Measurements from ENCODE around the gene NBPF1. TPM values are rescaled to one million over a fixed set of nuclear protein-coding genes. Genes with fewer than 3 reads are reported as not detected.
"Not testable (repeated sequence)": the region's sequence is repeated elsewhere in the genome, so short reads cannot be mapped to it uniquely, and the experiment has no call there.

The NBPF1 gene
- total and polyA plus RNA-seq, 10 donors, result 1.3 to 60.7 (median 30.2) TPM

DNA sequence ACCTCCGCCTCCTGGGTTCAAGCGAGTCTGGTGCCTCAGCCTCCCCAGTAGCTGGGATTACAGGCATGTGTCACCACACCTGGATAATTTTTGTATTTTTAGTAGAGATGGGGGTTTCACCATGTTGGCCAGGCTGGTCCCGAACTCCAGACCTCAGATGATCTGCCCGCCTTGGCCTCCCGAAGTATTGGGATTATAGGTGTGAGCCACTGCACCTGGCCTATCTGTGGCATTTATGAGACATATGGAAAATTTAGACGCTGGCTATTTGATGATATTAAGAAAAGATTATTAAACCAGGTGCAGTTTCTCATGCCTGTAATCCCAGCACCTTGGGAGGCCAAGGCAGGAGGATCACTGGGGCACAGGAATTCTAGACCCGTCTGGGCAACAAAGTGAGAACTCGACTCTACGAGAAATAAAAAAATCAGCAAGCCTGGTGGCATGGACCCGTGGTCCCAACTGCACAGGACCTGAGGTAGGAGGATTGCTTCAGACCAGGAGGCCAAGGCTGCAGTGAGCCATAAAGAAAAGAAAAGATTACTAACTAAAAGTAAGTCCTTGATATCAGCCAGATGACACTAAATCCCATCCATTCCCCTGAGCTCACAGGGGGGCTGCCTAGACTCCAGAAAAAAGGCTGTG, 23.3 kb upstream of the NBPF1 start:
- H3K4me1 ChIP-seq, result peaks cover under 1 to 25% (median 14%) of the 10 kb centered on the region in 6 donors
- intact Hi-C loops (cut with DNase I; ENCODE audit: low total_unique reads); H3K27ac ChIP-seq; H3K4me3 ChIP-seq; H3K27me3 ChIP-seq (replicated peaks in 1 of 7); H3K9me3 ChIP-seq: not testable (repeated sequence)
- peaks cover 5 to 75% (median 33%) of the 10 kb centered on the region in 6 donors for H3K36me3 ChIP-seq
- 85 to 93% (median 90%) methylated on average over 10 of the region's 10 CpGs for WGBS, 5 donors
- DNase-seq, result peak; percentile 66

DNA sequence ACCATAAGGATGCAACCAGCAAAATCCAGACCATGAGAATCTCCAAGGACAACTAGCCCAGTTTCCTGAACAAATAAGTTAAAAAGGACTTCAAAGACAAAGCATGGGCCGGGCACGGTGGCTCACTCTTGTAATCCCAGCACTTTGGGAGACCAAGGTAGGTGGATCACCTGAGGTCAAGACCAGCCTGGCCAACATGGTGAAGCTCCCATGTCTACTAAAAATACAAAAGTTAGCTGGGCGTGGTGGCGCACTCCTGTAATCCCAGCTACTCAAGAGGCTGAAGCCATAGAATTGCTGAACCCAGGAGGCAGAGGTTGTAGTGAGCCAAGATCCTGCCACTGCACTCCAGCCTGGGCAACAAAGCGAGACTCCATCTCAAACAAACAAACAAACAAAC, 22.6 kb upstream of the NBPF1 start:
- peak; percentile 73 for DNase-seq
- H3K27me3 ChIP-seq (replicated peaks in 1 of 7); H3K27ac ChIP-seq; intact Hi-C loops (cut with DNase I; ENCODE audit: low total_unique reads); H3K9me3 ChIP-seq; H3K4me3 ChIP-seq: not testable (repeated sequence)
- H3K36me3 ChIP-seq, result peaks cover 10 to 75% (median 40%) of the 10 kb centered on the region in 6 donors
- peaks cover 0 to 18% (median 6%) of the 10 kb centered on the region in 6 donors for H3K4me1 ChIP-seq
- WGBS, 5 donors, result 94 to 98% (median 95%) methylated on average over 5 of the region's 5 CpGs

DNA sequence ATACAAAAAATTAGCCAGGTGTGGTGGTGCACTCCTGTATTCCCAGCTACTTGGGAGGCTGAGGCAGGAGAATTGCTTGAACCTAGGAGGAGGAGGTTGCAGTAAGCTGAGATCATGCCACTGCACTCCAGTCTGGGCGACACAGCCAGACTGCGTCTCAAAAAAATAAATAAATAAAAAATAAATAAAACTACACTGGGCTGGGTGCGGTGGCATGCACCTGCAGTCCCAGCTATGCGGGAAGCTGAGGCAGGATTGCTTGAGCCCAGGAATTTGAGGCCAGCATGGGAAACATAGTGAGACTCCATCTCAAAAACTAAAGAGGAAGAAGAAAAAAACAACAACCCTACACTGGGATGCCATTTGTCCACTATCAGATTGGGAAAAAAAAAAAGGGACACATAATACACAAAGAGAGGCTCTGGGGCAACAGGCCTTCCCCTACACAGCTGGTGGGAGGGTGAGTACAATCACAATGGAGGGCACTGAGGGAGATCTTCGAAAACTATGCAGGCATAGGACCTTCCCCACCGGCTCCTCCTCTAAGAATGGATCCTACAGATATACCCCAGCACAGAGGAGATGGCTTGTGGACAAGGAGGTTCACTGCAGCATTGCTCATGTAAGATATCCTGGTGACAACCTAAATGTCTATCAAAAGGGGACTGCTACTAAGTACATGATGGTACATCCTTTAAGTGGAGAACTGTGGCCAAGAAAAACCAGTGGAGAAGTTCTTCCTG, 20.3 kb upstream of the NBPF1 start:
- 93 to 98% (median 97%) methylated on average over 6 of the region's 6 CpGs for WGBS, 5 donors
- peaks cover 14 to 82% (median 63%) of the 10 kb centered on the region in 6 donors for H3K36me3 ChIP-seq
- not testable (repeated sequence) for DNase-seq

DNA sequence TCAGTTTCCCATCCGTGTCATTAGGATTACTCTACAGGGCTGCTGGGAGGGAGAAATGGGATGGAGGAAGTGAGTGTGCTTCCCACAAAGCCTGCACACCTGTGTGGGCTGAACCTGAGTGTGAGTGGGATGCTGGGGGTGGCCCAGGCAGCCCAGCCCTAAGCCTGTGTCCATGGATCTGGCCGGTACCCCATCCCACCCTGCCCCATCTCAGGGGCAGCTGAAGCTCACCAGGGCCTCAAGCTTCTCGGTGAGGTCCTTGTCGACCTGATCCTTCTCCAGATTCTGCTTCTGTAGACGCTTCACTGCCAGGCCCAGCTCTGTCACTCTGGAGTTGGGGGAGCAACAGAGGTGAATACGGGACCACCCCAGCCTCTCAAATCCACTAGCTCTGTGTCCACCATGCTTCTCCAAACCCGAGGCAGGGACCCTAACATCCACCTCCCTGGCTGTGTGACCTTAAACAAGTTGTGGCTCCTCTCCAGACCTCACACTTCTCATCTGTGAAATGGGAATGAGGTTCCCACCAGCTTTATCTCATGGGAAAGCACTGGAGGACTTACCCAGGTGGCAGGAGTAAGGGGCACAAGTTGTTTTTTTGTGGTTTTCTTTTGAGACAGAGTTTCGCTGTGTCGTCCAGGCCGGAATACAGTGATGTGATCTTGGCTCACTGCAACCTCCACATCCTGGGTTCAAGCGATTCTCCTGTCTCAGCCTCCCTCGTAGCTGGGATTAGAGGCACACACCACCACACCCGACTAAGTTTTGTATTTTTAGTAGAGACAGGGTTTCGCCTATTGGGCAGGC, 18.9 kb upstream of the NBPF1 start:
- H3K36me3 ChIP-seq, result peaks cover 19 to 97% (median 74%) of the 10 kb centered on the region in 6 donors
- not testable (repeated sequence) for H3K9me3 ChIP-seq

More for the DNA sequence above, 20.3 kb upstream of the NBPF1 start:
- H3K27ac ChIP-seq; H3K9me3 ChIP-seq; H3K4me1 ChIP-seq; H3K27me3 ChIP-seq (replicated peaks in 1 of 7); H3K4me3 ChIP-seq; intact Hi-C loops (cut with DNase I; ENCODE audit: low total_unique reads): not testable (repeated sequence)

DNA sequence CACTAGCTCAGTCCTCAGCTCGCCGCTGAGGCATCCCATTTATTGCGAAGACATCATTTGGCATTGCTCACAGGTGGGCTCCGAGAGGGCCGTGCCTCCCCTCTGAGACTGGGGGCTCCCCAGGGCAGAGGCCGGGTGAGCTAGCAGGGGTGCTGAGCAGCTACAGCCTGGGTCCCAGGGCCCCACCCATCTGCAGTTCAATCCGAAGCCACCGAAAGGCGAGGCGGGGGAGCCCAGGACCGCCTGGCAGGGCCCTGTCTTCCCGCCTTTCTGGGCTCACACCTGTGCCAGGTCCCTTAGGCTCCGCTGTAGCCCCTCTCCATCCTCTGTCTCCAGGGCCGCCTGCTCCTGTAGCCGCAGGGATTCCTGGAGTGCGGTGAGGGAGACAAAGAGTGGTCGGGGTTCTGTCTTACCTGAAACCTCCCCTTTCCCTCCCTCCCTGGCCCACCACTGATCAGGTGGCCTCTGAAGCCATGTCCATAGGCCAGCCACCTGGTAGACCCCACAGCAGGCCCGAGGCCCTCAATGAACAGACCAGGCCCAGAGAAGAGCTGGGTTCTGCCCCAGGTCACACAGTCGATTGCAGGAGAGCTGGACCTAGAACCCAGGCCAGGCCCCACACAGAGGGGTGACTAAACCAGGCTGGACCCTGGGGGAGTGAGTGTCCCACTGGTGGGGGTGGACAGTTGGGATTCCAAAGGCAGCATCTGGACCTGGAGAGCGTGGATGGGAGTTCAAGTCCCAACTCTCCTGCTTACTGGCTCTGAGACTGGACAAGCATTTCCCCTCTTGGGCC, 18.1 kb upstream of the NBPF1 start:
- Histone ChIP-seq H3K36me3 (peaks cover 19 to 98% (median 78%) of the 10 kb centered on the region in 6 donors), H3K27me3 (replicated peaks in 1 of 7) (no peaks in the 10 kb centered on the region), H3K4me1 (peaks cover 0 to 6% (median 0%) of the 10 kb centered on the region in 6 donors), H3K27ac (no peak overlapping the region), H3K9me3 (no peaks in the 10 kb centered on the region), H3K4me3 (no peak overlapping the region)
- TF ChIP-seq POLR2A (IDR thresholded peaks at IDR 0.05) (no peak), POLR2AphosphoS5 (IDR thresholded peaks at IDR 0.05) (no peak)
- TF ChIP-seq, protein P1, sequence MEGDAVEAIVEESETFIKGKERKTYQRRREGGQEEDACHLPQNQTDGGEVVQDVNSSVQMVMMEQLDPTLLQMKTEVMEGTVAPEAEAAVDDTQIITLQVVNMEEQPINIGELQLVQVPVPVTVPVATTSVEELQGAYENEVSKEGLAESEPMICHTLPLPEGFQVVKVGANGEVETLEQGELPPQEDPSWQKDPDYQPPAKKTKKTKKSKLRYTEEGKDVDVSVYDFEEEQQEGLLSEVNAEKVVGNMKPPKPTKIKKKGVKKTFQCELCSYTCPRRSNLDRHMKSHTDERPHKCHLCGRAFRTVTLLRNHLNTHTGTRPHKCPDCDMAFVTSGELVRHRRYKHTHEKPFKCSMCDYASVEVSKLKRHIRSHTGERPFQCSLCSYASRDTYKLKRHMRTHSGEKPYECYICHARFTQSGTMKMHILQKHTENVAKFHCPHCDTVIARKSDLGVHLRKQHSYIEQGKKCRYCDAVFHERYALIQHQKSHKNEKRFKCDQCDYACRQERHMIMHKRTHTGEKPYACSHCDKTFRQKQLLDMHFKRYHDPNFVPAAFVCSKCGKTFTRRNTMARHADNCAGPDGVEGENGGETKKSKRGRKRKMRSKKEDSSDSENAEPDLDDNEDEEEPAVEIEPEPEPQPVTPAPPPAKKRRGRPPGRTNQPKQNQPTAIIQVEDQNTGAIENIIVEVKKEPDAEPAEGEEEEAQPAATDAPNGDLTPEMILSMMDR (IDR thresholded peaks at IDR 0.05 in 8 of 11, conservative IDR thresholded peaks at IDR 0.05 in 3 of 11), result no peak
- WGBS, 5 donors, result 87 to 94% (median 90%) methylated on average over 20 of the region's 20 CpGs
- intact Hi-C loops (cut with DNase I; ENCODE audit: low total_unique reads), result no loop called here
- DNase-seq, result peak; percentile 77

More for the DNA sequence above, 18.9 kb upstream of the NBPF1 start:
- intact Hi-C loops (cut with DNase I; ENCODE audit: low total_unique reads); H3K4me3 ChIP-seq; H3K4me1 ChIP-seq; H3K27ac ChIP-seq; H3K27me3 ChIP-seq (replicated peaks in 1 of 7): not testable (repeated sequence)
- DNase-seq, result peak; percentile 56
- 91 to 95% (median 94%) methylated on average over 14 of the region's 14 CpGs for WGBS, 5 donors

Data from spleen (tissue), 11 donors.